Ovary (tissue), 9 donors: ENCODE measurements around the gene TMEM45A. TPM values are rescaled to one million over a fixed set of nuclear protein-coding genes. Genes with fewer than 3 reads are reported as not detected.

Experiments
- DNase-seq, 5 donors: peaks; one replicate each; pipeline ENCODE4 v3.0.0-alpha.2; 2019 to 2020
- H3K27ac ChIP-seq, 2 donors: fragments of 200-600 bp; one replicate each; pipeline versions ENCODE4 v1.5.1 to v1.8.0; 2019 to 2022
- H3K27me3 ChIP-seq: fragments of 200-600 bp; one replicate; pipeline ENCODE4 v1.8.0; 2022
- H3K36me3 ChIP-seq: fragments of 200-600 bp; sonication (generic); one replicate; pipeline ENCODE4 v1.5.1; 2019
- H3K4me1 ChIP-seq: one replicate; pipeline ENCODE4 v1.8.1; 2013; ENCODE audit warnings: mild to moderate bottlenecking, moderate library complexity; ENCODE audit not compliant: insufficient read depth
- H3K4me3 ChIP-seq: fragments of 200-600 bp; sonication (generic); one replicate; pipeline ENCODE4 v1.5.1; 2017
- H3K9me3 ChIP-seq, 2 donors: fragments of 200-600 bp in 1 of 2; sonication (generic) in 1 of 2; one replicate each; pipeline versions ENCODE4 v1.5.1 to v1.8.1; 2013 to 2019; ENCODE audit warnings: mild to moderate bottlenecking in 1 of 2, moderate library complexity in 1 of 2
- EP300 ChIP-seq: sonication (generic); formaldehyde crosslinking; IDR thresholded peaks from one replicate; pipeline ENCODE4 v1.6.1; 2017; ENCODE audit warnings: antibody characterized with exemption
- POLR2A ChIP-seq: fragments of 450-650 bp; IDR thresholded peaks from one replicate; pipeline ENCODE4 v1.6.1; 2017; ENCODE audit warnings: antibody characterized with exemption, mild to moderate bottlenecking, moderate library complexity
- WGBS, 3 donors: extraction: QIAGEN DNeasy Blood & Tissue Kit in 1 of 3; methylation state at CpG; one replicate each; pipeline versions ENCODE4 v1.1.5 to v1.1.7; 2013 to 2017; 5-methylcytosine and 5-hydroxymethylcytosine counted together
- intact Hi-C, 4 donors: fragments of 100-400 bp; cut with DNase I; formaldehyde crosslinking; loops; one replicate each; pipeline versions ENCODE4 v1.11.0 to v1.15.1; 2022 to 2023
- polyA plus RNA-seq, 2 donors: library from polyadenylated mRNA; stranded (reverse); fragments of 200-250 nt in 1 of 2; fragments of 350-450 nt in 1 of 2; fragmentation: Illumina TruSeq in 1 of 2; extraction: RNeasy Lipid Tissue Mini Kit (QIAGEN cat#74804) in 1 of 2; gene quantifications; one replicate each; pipeline ENCODE4 v1.2.3, GENCODE V29; 2013 to 2014
- total RNA-seq, 7 donors: library from RNA; depleted of rRNA in 2 of 7; stranded (reverse); fragments of >200 nt in 2 of 7; fragmentation: NEBNext Ultra II Directional in 3 of 7; extraction: Animal tissue kit (Norgen Biotek cat#: 25700) in 3 of 7; gene quantifications; one replicate each; pipeline versions ENCODE4 v1.1.0 to v1.2.4, GENCODE V29; 2016 to 2023
- TF ChIP-seq, protein P1 (sequence below), 3 donors: fragments of 450-650 bp in 2 of 3; fragments of 200-600 bp in 1 of 3; IDR thresholded peaks; one replicate each; pipeline versions ENCODE4 v1.5.1 to v1.8.0; 2016 to 2022; ENCODE audit warnings: antibody characterized with exemption in 3 of 3, mild to moderate bottlenecking in 1 of 3
- donor health status: DM: no; HTN: no; CAD: no; lungs with moderate emphysema.
- donor health status: DM: no; HTN: no; CAD: no.
- donor health status: Bipolar disorder and iron deficiency.
- donor health status: DM: yes; HTN: yes; CAD: no.
- donor health status: DM: no; HTN: no; CAD: no.
- donor health status: DM: yes; HTN: yes; CAD: no.

Gene TMEM45A
- total and polyA plus RNA-seq, 9 donors: 6.1 to 72.0 (median 9.1) TPM

DNA sequence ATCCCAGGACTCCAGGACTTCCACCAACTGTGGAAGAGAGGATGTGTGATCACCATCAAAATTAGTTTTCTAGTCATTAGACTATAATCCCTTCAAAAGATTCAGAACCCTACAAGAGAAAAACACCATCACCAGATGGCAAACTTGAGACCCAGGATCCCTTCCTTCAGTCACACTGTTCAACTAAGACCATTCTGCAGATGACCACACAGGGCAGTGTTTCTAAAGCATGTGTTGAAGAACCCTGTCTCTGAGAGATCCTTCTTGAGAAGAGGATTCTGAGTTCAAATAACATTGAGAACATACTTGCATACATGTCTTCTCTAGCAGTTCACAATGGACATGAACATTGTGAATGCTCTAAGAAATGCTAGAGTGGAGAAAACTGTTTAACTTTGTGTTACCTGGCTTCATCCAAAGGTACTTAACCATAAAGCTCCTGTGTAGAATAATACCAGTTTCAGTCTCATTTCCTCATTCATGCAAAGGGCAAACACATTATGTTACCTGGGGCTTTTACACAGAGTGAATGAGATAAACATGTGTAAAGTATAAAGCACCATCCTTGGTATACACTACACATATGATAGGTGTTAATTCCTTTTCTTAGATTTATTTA lies 114.6 kb downstream of the TMEM45A start:
- no peaks in the 10 kb centered on the region for H3K27me3 ChIP-seq
- DNase-seq: no peak
- H3K4me1 ChIP-seq: no peaks in the 10 kb centered on the region
- no peak overlapping the region for H3K27ac ChIP-seq
- H3K9me3 ChIP-seq: no peaks in the 10 kb centered on the region
- intact Hi-C loops: no loop called here
- no peak overlapping the region for H3K4me3 ChIP-seq
- H3K36me3 ChIP-seq: no peaks in the 10 kb centered on the region
- TF ChIP-seq, protein P1, sequence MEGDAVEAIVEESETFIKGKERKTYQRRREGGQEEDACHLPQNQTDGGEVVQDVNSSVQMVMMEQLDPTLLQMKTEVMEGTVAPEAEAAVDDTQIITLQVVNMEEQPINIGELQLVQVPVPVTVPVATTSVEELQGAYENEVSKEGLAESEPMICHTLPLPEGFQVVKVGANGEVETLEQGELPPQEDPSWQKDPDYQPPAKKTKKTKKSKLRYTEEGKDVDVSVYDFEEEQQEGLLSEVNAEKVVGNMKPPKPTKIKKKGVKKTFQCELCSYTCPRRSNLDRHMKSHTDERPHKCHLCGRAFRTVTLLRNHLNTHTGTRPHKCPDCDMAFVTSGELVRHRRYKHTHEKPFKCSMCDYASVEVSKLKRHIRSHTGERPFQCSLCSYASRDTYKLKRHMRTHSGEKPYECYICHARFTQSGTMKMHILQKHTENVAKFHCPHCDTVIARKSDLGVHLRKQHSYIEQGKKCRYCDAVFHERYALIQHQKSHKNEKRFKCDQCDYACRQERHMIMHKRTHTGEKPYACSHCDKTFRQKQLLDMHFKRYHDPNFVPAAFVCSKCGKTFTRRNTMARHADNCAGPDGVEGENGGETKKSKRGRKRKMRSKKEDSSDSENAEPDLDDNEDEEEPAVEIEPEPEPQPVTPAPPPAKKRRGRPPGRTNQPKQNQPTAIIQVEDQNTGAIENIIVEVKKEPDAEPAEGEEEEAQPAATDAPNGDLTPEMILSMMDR (IDR thresholded peaks at IDR 0.05): no peak
- TF ChIP-seq EP300 (no peak), POLR2A (no peak)

DNA sequence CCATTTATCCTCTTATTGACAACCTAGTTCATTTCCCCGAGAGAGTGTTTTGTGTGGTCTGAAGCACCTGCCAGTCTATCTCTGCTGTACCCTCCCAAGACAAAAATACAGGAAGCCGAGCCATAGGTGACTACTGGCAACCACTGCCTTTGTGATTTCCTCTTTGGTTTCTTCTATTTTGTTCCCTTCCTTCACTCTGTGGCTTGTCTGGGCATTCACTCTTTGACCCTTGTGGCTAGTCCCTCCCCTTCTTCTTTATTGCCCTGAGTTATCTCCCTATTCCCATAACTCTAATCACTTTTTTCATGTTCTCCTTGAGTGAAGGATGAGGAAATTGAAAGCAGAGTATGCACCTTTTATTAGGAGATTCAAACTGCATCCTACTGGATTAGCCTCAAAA lies 116.9 kb downstream of the TMEM45A start, which contains the start of gene ADGRG7:
TSS of gene ADGRG7 (plus strand) at position 297 of the 400 bp plus-strand sequence. CDS start 256 bp downstream, outside the sequence.
- no peak for DNase-seq
- Histone ChIP-seq H3K36me3 (no peaks in the 10 kb centered on the region), H3K27me3 (no peaks in the 10 kb centered on the region), H3K27ac (no peak within 1 kb of the TSS), H3K4me1 (no peaks in the 10 kb centered on the region), H3K9me3 (no peaks in the 10 kb centered on the region), H3K4me3 (no peak within 1 kb of the TSS)
- intact Hi-C loops: no loop called here
- 76 to 80% (median 79%) methylated on average over 2 of the region's 2 CpGs for WGBS, 3 donors
- TF ChIP-seq EP300 (no peak), POLR2A (no peak)
- TF ChIP-seq, protein P1 (IDR thresholded peaks at IDR 0.05): no peak

DNA sequence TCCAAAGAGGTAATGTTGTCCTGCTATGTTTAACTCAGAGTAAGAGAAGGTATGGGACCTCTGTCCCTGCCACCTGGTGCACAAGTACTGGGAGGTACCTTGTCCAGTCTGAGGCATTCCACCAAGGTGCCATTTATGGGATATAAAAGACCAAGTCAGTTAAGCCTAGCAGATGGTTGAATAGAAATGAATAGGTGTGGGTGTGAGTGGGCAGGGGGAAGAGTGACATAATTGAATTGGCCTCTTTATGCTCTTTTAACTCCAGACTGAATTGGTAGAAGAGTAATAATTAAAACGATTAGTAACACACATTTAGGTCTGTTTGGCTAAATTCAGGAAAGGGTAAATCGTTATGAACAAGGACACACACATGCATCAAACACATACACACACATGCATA lies 117.5 kb downstream of the TMEM45A start:
- no peak for DNase-seq
- no peaks in the 10 kb centered on the region for H3K4me1 ChIP-seq

DNA sequence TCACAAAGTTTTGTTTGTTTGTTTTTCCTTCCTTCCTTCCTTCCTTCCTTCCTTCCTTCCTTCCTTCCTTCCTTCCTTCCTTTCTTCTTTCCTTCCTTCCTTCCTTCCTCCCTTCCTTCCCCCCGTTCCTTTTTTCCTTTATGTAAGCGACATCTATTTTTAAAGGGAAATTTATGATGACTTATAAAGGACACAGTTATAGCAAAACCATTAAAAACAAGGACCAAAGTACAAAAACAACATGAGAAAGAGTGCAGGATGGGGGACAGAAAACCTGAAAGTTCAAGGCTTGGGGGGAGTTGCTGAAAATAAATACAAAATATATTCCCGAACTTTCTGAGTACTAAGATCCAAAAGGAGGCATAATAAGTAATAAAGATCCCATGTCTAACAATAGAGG lies 118.8 kb downstream of the TMEM45A start:
- TF ChIP-seq POLR2A (no peak), EP300 (no peak)
- TF ChIP-seq, protein P1 (IDR thresholded peaks at IDR 0.05): no peak
- WGBS, 3 donors: 57 to 75% (median 63%) methylated on average over 3 of the region's 3 CpGs
- Histone ChIP-seq H3K4me1 (no peaks in the 10 kb centered on the region), H3K9me3 (no peaks in the 10 kb centered on the region), H3K27me3 (no peaks in the 10 kb centered on the region), H3K36me3 (no peaks in the 10 kb centered on the region), H3K27ac (no peak overlapping the region), H3K4me3 (no peak overlapping the region)
- DNase-seq: no peak
- intact Hi-C loops: no loop called here

More for the DNA sequence above, 117.5 kb downstream of the TMEM45A start:
- H3K4me3 ChIP-seq: no peak overlapping the region
- intact Hi-C loops: no loop called here
- no peaks in the 10 kb centered on the region for H3K36me3 ChIP-seq
- TF ChIP-seq POLR2A: no peak
- no peak for TF ChIP-seq EP300
- TF ChIP-seq, protein P1 (IDR thresholded peaks at IDR 0.05): no peak
- H3K27ac ChIP-seq: no peak overlapping the region
- 83 to 89% (median 87%) methylated on average over 2 of the region's 2 CpGs for WGBS, 3 donors
- no peaks in the 10 kb centered on the region for H3K27me3 ChIP-seq
- H3K9me3 ChIP-seq: no peaks in the 10 kb centered on the region
